ENCODE data around the gene TMCO4. TPM values are rescaled to one million over a fixed set of nuclear protein-coding genes. Genes with fewer than 3 reads are reported as not detected.

The TMCO4 gene
- total RNA-seq, 1 experiment from 2014 or later = 13.5 TPM

GRCh38 chr1:19665496-19666465, 133.9 kb downstream of the TMCO4 start:
- Mint-ChIP-seq H3K27me3 (ENCODE audit: unreplicated experiment) (peaks cover 80% of the 10 kb centered on the region), H3K36me3 (ENCODE audit: insufficient read depth, unreplicated experiment) (no peaks in the 10 kb centered on the region), H3K4me1 (ENCODE audit: low read depth, unreplicated experiment) (no peaks in the 10 kb centered on the region), H3K27ac (ENCODE audit: unreplicated experiment) (no peak overlapping the region), H3K9me3 (ENCODE audit: low read depth, unreplicated experiment) (no peaks in the 10 kb centered on the region), H3K4me3 (ENCODE audit: low read depth, unreplicated experiment) (peak overlapping the region; percentile 54)
- DNase-seq = no peak
- CTCF ChIA-PET = no interaction called here
- no peak for TF ChIP-seq CTCF (IDR thresholded peaks at IDR 0.05; ENCODE audit: unreplicated experiment)
- no TSS peak for BruUV-seq (replicated peaks)
- intact Hi-C loops (cut with micrococcal nuclease; ENCODE audit: unreplicated experiment) = no loop called here

GRCh38 chr1:19665186-19665495, 134.6 kb downstream of the TMCO4 start:
- H3K4me1 Mint-ChIP-seq (ENCODE audit: low read depth, unreplicated experiment) = no peaks in the 10 kb centered on the region
- H3K27me3 Mint-ChIP-seq (ENCODE audit: unreplicated experiment) = peaks cover 73% of the 10 kb centered on the region
- H3K36me3 Mint-ChIP-seq (ENCODE audit: insufficient read depth, unreplicated experiment) = no peaks in the 10 kb centered on the region
- DNase-seq = no peak
- peak overlapping the region; percentile 54 for H3K4me3 Mint-ChIP-seq (ENCODE audit: low read depth, unreplicated experiment)
- CTCF ChIA-PET = no interaction called here
- no peak overlapping the region for H3K27ac Mint-ChIP-seq (ENCODE audit: unreplicated experiment)
- no peaks in the 10 kb centered on the region for H3K9me3 Mint-ChIP-seq (ENCODE audit: low read depth, unreplicated experiment)
- no peak for TF ChIP-seq CTCF (IDR thresholded peaks at IDR 0.05; ENCODE audit: unreplicated experiment)
- BruUV-seq (replicated peaks) = no TSS peak
- intact Hi-C loops (cut with micrococcal nuclease; ENCODE audit: unreplicated experiment) = no loop called here

- H3K36me3 Mint-ChIP-seq (ENCODE audit: insufficient read depth, unreplicated experiment) = no peaks in the 10 kb centered on the region
- CTCF ChIA-PET = no interaction called here
- peaks cover 68% of the 10 kb centered on the region for H3K27me3 Mint-ChIP-seq (ENCODE audit: unreplicated experiment)
- BruUV-seq (replicated peaks) = no TSS peak
- H3K9me3 Mint-ChIP-seq (ENCODE audit: low read depth, unreplicated experiment) = no peaks in the 10 kb centered on the region
- DNase-seq = no peak
- H3K27ac Mint-ChIP-seq (ENCODE audit: unreplicated experiment) = no peak within 1 kb of the TSS
- peak within 1 kb of the TSS; percentile 54 for H3K4me3 Mint-ChIP-seq (ENCODE audit: low read depth, unreplicated experiment)
- intact Hi-C loops (cut with micrococcal nuclease; ENCODE audit: unreplicated experiment) = no loop called here
- H3K4me1 Mint-ChIP-seq (ENCODE audit: low read depth, unreplicated experiment) = peaks cover 2% of the 10 kb centered on the region
- TF ChIP-seq CTCF (IDR thresholded peaks at IDR 0.05; ENCODE audit: unreplicated experiment) = no peak
These were observed 135.1 kb downstream of the TMCO4 start, which contains the start of gene HTR6 for GRCh38 chr1:19664453-19665185. Gene HTR6 (plus strand): TSS chr1:19664875. CDS start chr1:19665754, 879 bp downstream.

GRCh38 chr1:19662313-19662712, 137.4 kb downstream of the TMCO4 start:
- Mint-ChIP-seq H3K4me1 (ENCODE audit: low read depth, unreplicated experiment) (peaks cover 8% of the 10 kb centered on the region), H3K27me3 (ENCODE audit: unreplicated experiment) (peaks cover 45% of the 10 kb centered on the region), H3K9me3 (ENCODE audit: low read depth, unreplicated experiment) (no peaks in the 10 kb centered on the region), H3K36me3 (ENCODE audit: insufficient read depth, unreplicated experiment) (peaks cover 6% of the 10 kb centered on the region), H3K27ac (ENCODE audit: unreplicated experiment) (no peak overlapping the region), H3K4me3 (ENCODE audit: low read depth, unreplicated experiment) (no peak overlapping the region)
- CTCF ChIA-PET = interaction anchor here (0.7 to 2.6 kb wide), 5 partner anchors 8 to 290 kb away, joined by 3 to 10 read pairs (median 3); partner anchors contain the start of gene RNF186
- intact Hi-C loops (cut with micrococcal nuclease; ENCODE audit: unreplicated experiment) = no loop called here
- BruUV-seq (replicated peaks) = no TSS peak
- no peak for DNase-seq
- no peak for TF ChIP-seq CTCF (IDR thresholded peaks at IDR 0.05; ENCODE audit: unreplicated experiment)
